ENCODE measurements around the gene CELF1.
"Not testable (repeated sequence)": the region's sequence is repeated elsewhere in the genome, so short reads cannot be mapped to it uniquely, and the experiment has no call there.

The CELF1 gene

GRCh38 chr11:47532597-47533213 is 20.2 kb downstream of the CELF1 start:
- Histone ChIP-seq H3K9me3 (ENCODE audit: control insufficient read depth, insufficient read depth, low read length) (no peaks in the 10 kb centered on the region), H3K9ac (ENCODE audit: low read depth, low read length) (no peak overlapping the region), H3K4me3 (ENCODE audit: low read depth, low read length) (no peak overlapping the region), H3K27me3 (ENCODE audit: control insufficient read depth, insufficient read depth, low read length) (no peaks in the 10 kb centered on the region), H3K36me3 (ENCODE audit: control insufficient read depth, insufficient read depth, low read length) (no peaks in the 10 kb centered on the region), H3K4me1 (ENCODE audit: control insufficient read depth, insufficient read depth, low read length) (peaks cover 5% of the 10 kb centered on the region)

- Histone ChIP-seq H3K9ac (ENCODE audit: low read depth, low read length) (no peak overlapping the region), H3K9me3 (ENCODE audit: control insufficient read depth, insufficient read depth, low read length) (no peaks in the 10 kb centered on the region), H3K4me1 (ENCODE audit: control insufficient read depth, insufficient read depth, low read length) (peaks cover 5% of the 10 kb centered on the region), H3K27me3 (ENCODE audit: control insufficient read depth, insufficient read depth, low read length) (no peaks in the 10 kb centered on the region), H3K4me3 (ENCODE audit: low read depth, low read length) (no peak overlapping the region), H3K36me3 (ENCODE audit: control insufficient read depth, insufficient read depth, low read length) (no peaks in the 10 kb centered on the region)
Observed at GRCh38 chr11:47531666-47532065, 21.3 kb downstream of the CELF1 start.

GRCh38 chr11:47530721-47531120 is 22.2 kb downstream of the CELF1 start:
- not testable (repeated sequence) for H3K4me3 ChIP-seq (ENCODE audit: low read depth, low read length); H3K27me3 ChIP-seq (ENCODE audit: control insufficient read depth, insufficient read depth, low read length); H3K9me3 ChIP-seq (ENCODE audit: control insufficient read depth, insufficient read depth, low read length); H3K36me3 ChIP-seq (ENCODE audit: control insufficient read depth, insufficient read depth, low read length); H3K4me1 ChIP-seq (ENCODE audit: control insufficient read depth, insufficient read depth, low read length); H3K9ac ChIP-seq (ENCODE audit: low read depth, low read length)

- Histone ChIP-seq H3K36me3 (ENCODE audit: control insufficient read depth, insufficient read depth, low read length) (no peaks in the 10 kb centered on the region), H3K9me3 (ENCODE audit: control insufficient read depth, insufficient read depth, low read length) (no peaks in the 10 kb centered on the region), H3K9ac (ENCODE audit: low read depth, low read length) (no peak overlapping the region), H3K4me1 (ENCODE audit: control insufficient read depth, insufficient read depth, low read length) (peaks cover 14% of the 10 kb centered on the region), H3K4me3 (ENCODE audit: low read depth, low read length) (no peak overlapping the region), H3K27me3 (ENCODE audit: control insufficient read depth, insufficient read depth, low read length) (no peaks in the 10 kb centered on the region)
Observed at GRCh38 chr11:47529951-47530350, 23.0 kb downstream of the CELF1 start.

- Histone ChIP-seq H3K4me1 (ENCODE audit: control insufficient read depth, insufficient read depth, low read length) (peaks cover 25% of the 10 kb centered on the region), H3K27me3 (ENCODE audit: control insufficient read depth, insufficient read depth, low read length) (no peaks in the 10 kb centered on the region), H3K9ac (ENCODE audit: low read depth, low read length) (no peak overlapping the region), H3K9me3 (ENCODE audit: control insufficient read depth, insufficient read depth, low read length) (no peaks in the 10 kb centered on the region), H3K4me3 (ENCODE audit: low read depth, low read length) (no peak overlapping the region), H3K36me3 (ENCODE audit: control insufficient read depth, insufficient read depth, low read length) (no peaks in the 10 kb centered on the region)
Observed at GRCh38 chr11:47527186-47527585, 25.7 kb downstream of the CELF1 start.

- not testable (repeated sequence) for H3K4me3 ChIP-seq (ENCODE audit: low read depth, low read length)
Observed at GRCh38 chr11:47526032-47526431, 26.9 kb downstream of the CELF1 start.

GRCh38 chr11:47524291-47524874 is 28.5 kb downstream of the CELF1 start:
- H3K9me3 ChIP-seq (ENCODE audit: control insufficient read depth, insufficient read depth, low read length), result no peaks in the 10 kb centered on the region
- no peak overlapping the region for H3K4me3 ChIP-seq (ENCODE audit: low read depth, low read length)
- H3K27me3 ChIP-seq (ENCODE audit: control insufficient read depth, insufficient read depth, low read length), result no peaks in the 10 kb centered on the region
- no peak overlapping the region for H3K9ac ChIP-seq (ENCODE audit: low read depth, low read length)
- peaks cover 25% of the 10 kb centered on the region for H3K4me1 ChIP-seq (ENCODE audit: control insufficient read depth, insufficient read depth, low read length)
- no peaks in the 10 kb centered on the region for H3K36me3 ChIP-seq (ENCODE audit: control insufficient read depth, insufficient read depth, low read length)

More at GRCh38 chr11:47526032-47526431, 26.9 kb downstream of the CELF1 start:
- not testable (repeated sequence) for H3K27me3 ChIP-seq (ENCODE audit: control insufficient read depth, insufficient read depth, low read length); H3K36me3 ChIP-seq (ENCODE audit: control insufficient read depth, insufficient read depth, low read length); H3K9ac ChIP-seq (ENCODE audit: low read depth, low read length); H3K9me3 ChIP-seq (ENCODE audit: control insufficient read depth, insufficient read depth, low read length)
- peaks cover 25% of the 10 kb centered on the region for H3K4me1 ChIP-seq (ENCODE audit: control insufficient read depth, insufficient read depth, low read length)

- H3K9me3 ChIP-seq (ENCODE audit: control insufficient read depth, insufficient read depth, low read length), result no peaks in the 10 kb centered on the region
- H3K9ac ChIP-seq (ENCODE audit: low read depth, low read length), result no peak overlapping the region
- H3K27me3 ChIP-seq (ENCODE audit: control insufficient read depth, insufficient read depth, low read length), result no peaks in the 10 kb centered on the region
- H3K36me3 ChIP-seq (ENCODE audit: control insufficient read depth, insufficient read depth, low read length), result no peaks in the 10 kb centered on the region
- peaks cover 25% of the 10 kb centered on the region for H3K4me1 ChIP-seq (ENCODE audit: control insufficient read depth, insufficient read depth, low read length)
- H3K4me3 ChIP-seq (ENCODE audit: low read depth, low read length), result no peak overlapping the region
Observed at GRCh38 chr11:47523490-47524225, 29.3 kb downstream of the CELF1 start.

- Histone ChIP-seq H3K27me3 (ENCODE audit: control insufficient read depth, insufficient read depth, low read length) (no peaks in the 10 kb centered on the region), H3K4me3 (ENCODE audit: low read depth, low read length) (no peak overlapping the region), H3K36me3 (ENCODE audit: control insufficient read depth, insufficient read depth, low read length) (no peaks in the 10 kb centered on the region), H3K9me3 (ENCODE audit: control insufficient read depth, insufficient read depth, low read length) (no peaks in the 10 kb centered on the region), H3K9ac (ENCODE audit: low read depth, low read length) (no peak overlapping the region), H3K4me1 (ENCODE audit: control insufficient read depth, insufficient read depth, low read length) (peaks cover 16% of the 10 kb centered on the region)
Observed at GRCh38 chr11:47518212-47518964, 34.5 kb downstream of the CELF1 start.

- Histone ChIP-seq H3K4me1 (ENCODE audit: control insufficient read depth, insufficient read depth, low read length) (peaks cover 21% of the 10 kb centered on the region), H3K9ac (ENCODE audit: low read depth, low read length) (no peak overlapping the region), H3K9me3 (ENCODE audit: control insufficient read depth, insufficient read depth, low read length) (no peaks in the 10 kb centered on the region), H3K4me3 (ENCODE audit: low read depth, low read length) (no peak overlapping the region), H3K27me3 (ENCODE audit: control insufficient read depth, insufficient read depth, low read length) (no peaks in the 10 kb centered on the region), H3K36me3 (ENCODE audit: control insufficient read depth, insufficient read depth, low read length) (no peaks in the 10 kb centered on the region)
Observed at GRCh38 chr11:47516984-47517853, 35.7 kb downstream of the CELF1 start.

- Histone ChIP-seq H3K27me3 (ENCODE audit: control insufficient read depth, insufficient read depth, low read length) (no peaks in the 10 kb centered on the region), H3K9ac (ENCODE audit: low read depth, low read length) (no peak overlapping the region), H3K4me1 (ENCODE audit: control insufficient read depth, insufficient read depth, low read length) (peaks cover 21% of the 10 kb centered on the region), H3K9me3 (ENCODE audit: control insufficient read depth, insufficient read depth, low read length) (no peaks in the 10 kb centered on the region), H3K4me3 (ENCODE audit: low read depth, low read length) (no peak overlapping the region), H3K36me3 (ENCODE audit: control insufficient read depth, insufficient read depth, low read length) (no peaks in the 10 kb centered on the region)
Observed at GRCh38 chr11:47516155-47516554, 36.8 kb downstream of the CELF1 start.
